Chondrocyte (in vitro differentiated cells): Measurements from ENCODE around the gene HIBCH. TPM values are rescaled to one million over a fixed set of nuclear protein-coding genes. Genes with fewer than 3 reads are reported as not detected.
A peak's percentile ranks its signal among the peaks of the same experiment; 100 is the strongest.

ENCODE experiments used
- DNase-seq: peaks from one replicate; pipeline ENCODE4 v3.0.0; 2021; ENCODE audit warnings: mixed read lengths, low spot score
- H3K27ac Mint-ChIP-seq: one replicate; pipeline ENCODE4 v1.8.0; 2021; ENCODE audit warnings: mild to moderate bottlenecking, moderate library complexity, mixed read lengths; ENCODE audit not compliant: unreplicated experiment
- H3K27me3 Mint-ChIP-seq: 2 replicates; pipeline ENCODE4 v1.8.0; 2021; ENCODE audit warnings: low read depth, mixed read lengths
- H3K36me3 Mint-ChIP-seq: 2 replicates; pipeline ENCODE4 v1.8.0; 2021; ENCODE audit warnings: low read depth, mixed read lengths
- H3K4me1 Mint-ChIP-seq: 2 replicates; pipeline ENCODE4 v1.8.0; 2021; ENCODE audit warnings: low read depth, mild to moderate bottlenecking, mixed read lengths
- H3K4me3 Mint-ChIP-seq: one replicate; pipeline ENCODE4 v1.8.0; 2021; ENCODE audit warnings: mild to moderate bottlenecking, moderate library complexity, mixed read lengths; ENCODE audit not compliant: unreplicated experiment
- H3K9me3 Mint-ChIP-seq: 2 replicates; pipeline ENCODE4 v1.8.0; 2021; ENCODE audit warnings: low read depth, mixed read lengths
- total RNA-seq: library from RNA; stranded (reverse); gene quantifications from 3 replicates; pipeline ENCODE4 v1.2.1, GENCODE V29; 2021
- TF ChIP-seq, protein P1 (sequence below): fragments of 200-600 bp; sonication (generic); IDR thresholded peaks from 2 replicates; pipeline ENCODE4 v1.5.0; 2021; ENCODE audit warnings: antibody characterized with exemption, mild to moderate bottlenecking, moderate library complexity

The HIBCH gene
- total RNA-seq, 1 donor from 2014 or later: 19.1 TPM

DNA sequence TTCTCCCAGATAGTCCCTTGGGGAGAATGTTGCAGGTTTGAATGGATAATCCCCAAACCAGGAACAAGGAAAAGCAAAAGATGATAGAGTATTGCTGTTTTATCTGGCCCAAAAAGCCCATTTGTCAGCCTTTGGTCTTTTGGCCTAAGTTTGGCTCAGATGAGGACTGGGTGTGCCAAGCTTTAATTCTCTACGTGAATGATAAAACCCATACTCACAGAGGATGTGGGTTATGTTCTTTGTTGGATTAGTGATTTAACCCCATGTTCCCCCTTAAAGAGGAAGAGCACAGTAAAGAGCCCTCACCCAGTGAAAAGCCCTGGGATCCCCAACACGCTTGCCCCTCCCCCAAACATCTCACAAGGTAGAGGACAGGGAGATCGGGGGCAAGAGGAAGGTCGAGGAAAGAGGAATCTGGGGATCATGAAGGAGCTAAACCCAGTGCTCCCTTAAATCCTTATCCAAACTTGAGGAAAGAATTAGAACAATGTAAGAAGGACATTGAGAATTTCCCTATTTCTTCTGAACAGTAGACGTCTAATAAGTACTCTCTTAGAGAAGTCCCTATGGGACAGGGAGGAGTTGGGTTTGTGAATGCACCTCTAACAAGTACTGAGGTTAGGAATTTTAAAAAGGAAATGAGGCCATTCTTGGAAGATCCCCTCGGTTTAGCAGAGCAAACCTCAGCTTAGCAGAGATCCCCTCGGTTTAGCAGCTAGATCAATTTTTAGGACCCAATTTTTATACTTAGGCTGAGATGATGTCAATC lies 105.0 kb downstream of the HIBCH start:
- no peaks in the 10 kb centered on the region for H3K9me3 Mint-ChIP-seq
- TF ChIP-seq, protein P1, sequence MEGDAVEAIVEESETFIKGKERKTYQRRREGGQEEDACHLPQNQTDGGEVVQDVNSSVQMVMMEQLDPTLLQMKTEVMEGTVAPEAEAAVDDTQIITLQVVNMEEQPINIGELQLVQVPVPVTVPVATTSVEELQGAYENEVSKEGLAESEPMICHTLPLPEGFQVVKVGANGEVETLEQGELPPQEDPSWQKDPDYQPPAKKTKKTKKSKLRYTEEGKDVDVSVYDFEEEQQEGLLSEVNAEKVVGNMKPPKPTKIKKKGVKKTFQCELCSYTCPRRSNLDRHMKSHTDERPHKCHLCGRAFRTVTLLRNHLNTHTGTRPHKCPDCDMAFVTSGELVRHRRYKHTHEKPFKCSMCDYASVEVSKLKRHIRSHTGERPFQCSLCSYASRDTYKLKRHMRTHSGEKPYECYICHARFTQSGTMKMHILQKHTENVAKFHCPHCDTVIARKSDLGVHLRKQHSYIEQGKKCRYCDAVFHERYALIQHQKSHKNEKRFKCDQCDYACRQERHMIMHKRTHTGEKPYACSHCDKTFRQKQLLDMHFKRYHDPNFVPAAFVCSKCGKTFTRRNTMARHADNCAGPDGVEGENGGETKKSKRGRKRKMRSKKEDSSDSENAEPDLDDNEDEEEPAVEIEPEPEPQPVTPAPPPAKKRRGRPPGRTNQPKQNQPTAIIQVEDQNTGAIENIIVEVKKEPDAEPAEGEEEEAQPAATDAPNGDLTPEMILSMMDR: no peak
- peaks cover 3% of the 10 kb centered on the region for H3K36me3 Mint-ChIP-seq
- no peak for DNase-seq
- H3K27ac Mint-ChIP-seq: no peak overlapping the region
- H3K4me3 Mint-ChIP-seq: no peak overlapping the region
- peaks cover 3% of the 10 kb centered on the region for H3K4me1 Mint-ChIP-seq
- no peaks in the 10 kb centered on the region for H3K27me3 Mint-ChIP-seq

DNA sequence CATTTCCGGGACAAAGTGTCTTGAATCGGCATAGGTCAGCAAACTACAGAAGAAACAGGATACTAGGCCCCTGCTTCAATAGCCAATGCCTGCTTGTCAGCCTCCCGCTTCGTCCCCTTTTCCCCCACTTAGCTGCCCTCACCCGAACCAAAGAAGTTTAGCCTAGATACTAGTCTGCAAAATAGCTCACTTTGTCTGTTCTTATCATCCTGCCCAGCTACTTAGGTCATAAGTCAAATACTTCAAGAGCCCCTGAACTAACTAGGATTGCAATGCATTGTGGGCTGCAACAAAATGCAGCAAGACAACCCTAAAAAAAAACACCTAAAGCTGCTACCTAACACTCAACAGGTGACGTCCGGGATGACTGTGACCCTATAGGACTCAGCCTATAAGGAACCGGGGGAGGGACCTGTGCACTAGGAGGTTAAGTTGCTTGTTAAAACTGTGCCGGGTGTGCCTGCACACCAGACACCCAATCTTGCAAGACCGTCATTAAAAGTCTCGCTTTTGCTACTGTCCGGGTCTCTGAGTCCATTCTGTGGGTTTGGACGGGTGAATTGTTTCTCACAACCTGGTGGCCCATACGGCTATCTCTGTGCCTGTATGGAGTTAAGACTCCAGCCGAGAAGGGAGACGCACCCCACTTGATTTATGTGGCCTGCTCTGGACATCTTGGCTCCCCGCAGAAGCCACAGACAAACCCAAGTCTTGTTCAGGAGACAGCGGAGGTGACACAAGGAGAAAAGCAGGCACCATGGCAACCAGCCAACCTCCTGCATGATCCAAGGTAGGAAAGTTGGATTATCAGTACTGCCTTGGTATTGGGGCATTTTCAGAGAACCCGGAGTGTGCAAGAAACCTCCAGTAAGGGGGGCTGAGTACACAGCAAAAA lies 105.9 kb downstream of the HIBCH start:
- TF ChIP-seq, protein P1: no peak
- Mint-ChIP-seq H3K9me3 (no peaks in the 10 kb centered on the region), H3K36me3 (no peaks in the 10 kb centered on the region), H3K4me1 (peaks cover 3% of the 10 kb centered on the region), H3K4me3 (no peak overlapping the region), H3K27ac (no peak overlapping the region), H3K27me3 (no peaks in the 10 kb centered on the region)
- DNase-seq: no peak

DNA sequence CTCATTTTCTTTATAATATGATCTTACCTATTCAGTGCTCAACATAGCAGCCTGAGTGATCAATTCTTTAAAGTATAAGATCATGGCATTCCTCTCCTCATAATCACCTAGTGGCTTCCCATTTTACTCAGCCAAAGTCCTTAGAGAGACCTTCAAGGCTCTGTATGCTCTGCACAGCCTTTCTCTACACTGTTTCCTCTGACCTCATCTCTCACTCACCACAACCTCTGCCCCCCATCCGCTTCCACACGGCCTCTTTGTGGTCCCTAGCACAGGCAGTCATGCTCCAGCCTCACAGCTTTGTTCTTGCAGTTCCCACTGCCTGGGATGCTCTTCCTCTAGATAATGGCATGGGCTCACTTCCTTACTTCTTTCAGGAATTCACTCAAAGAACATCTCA lies 109.2 kb downstream of the HIBCH start:
- no peak for DNase-seq
- TF ChIP-seq, protein P1: no peak
- H3K9me3 Mint-ChIP-seq: no peaks in the 10 kb centered on the region
- H3K4me3 Mint-ChIP-seq: no peak overlapping the region
- H3K27me3 Mint-ChIP-seq: no peaks in the 10 kb centered on the region
- no peaks in the 10 kb centered on the region for H3K4me1 Mint-ChIP-seq
- no peak overlapping the region for H3K27ac Mint-ChIP-seq
- H3K36me3 Mint-ChIP-seq: no peaks in the 10 kb centered on the region

DNA sequence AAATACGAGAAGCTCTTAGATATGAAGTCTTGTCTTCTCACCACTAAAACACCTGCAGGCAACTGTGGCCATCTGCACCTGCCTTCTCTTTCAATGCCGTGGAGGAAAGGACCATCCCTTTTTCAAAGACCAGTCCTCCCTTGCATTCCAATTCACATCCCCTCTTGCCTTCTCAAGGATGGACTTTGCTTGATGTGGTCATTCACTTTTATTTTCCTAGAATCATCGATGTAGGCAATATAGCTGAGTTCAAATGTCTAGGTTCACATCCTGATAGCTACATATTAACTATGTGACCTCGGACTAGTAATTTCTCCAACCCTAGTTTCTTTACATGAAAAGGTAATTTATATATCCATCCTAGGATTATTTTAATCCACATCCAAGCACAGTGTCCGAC lies 110.1 kb downstream of the HIBCH start:
- Mint-ChIP-seq H3K9me3 (no peaks in the 10 kb centered on the region), H3K27ac (no peak overlapping the region), H3K36me3 (peaks cover 1% of the 10 kb centered on the region), H3K4me3 (no peak overlapping the region), H3K4me1 (no peaks in the 10 kb centered on the region), H3K27me3 (no peaks in the 10 kb centered on the region)
- no peak for DNase-seq
- TF ChIP-seq, protein P1: no peak

DNA sequence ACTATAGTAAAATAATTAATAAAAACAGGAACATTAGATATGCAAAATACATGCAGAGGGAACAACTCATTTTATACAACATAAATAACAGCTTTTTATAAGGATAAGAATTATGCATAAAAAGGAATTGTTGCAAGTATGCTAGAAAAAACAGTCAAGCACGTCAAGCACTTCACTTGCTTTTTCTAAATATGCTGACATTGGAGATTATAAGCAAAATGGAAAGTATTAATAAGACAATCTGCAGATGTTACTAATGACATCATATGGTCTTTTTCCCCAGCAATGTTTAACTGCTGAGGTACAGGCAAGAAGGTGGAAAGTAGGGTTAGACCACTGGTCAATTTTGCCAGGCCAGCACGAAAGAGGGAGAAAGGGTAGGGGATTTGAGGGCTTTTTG lies 111.7 kb downstream of the HIBCH start:
- H3K9me3 Mint-ChIP-seq: no peaks in the 10 kb centered on the region
- no peaks in the 10 kb centered on the region for H3K4me1 Mint-ChIP-seq
- no peak overlapping the region for H3K4me3 Mint-ChIP-seq
- TF ChIP-seq, protein P1: no peak
- H3K36me3 Mint-ChIP-seq: peaks cover 7% of the 10 kb centered on the region
- H3K27ac Mint-ChIP-seq: peak overlapping the region; percentile 19
- no peaks in the 10 kb centered on the region for H3K27me3 Mint-ChIP-seq
- DNase-seq: no peak
